Parathyroid adenoma (tissue), 2 donors: ENCODE data around the gene PRRC2B.

ENCODE experiments used
- H2AFZ ChIP-seq: fragments of 300-600 bp; sonication (generic); one replicate; pipeline ENCODE4 v1.7.0; 2017; ENCODE audit warnings: antibody characterized with exemption, mild to moderate bottlenecking
- H3K27ac ChIP-seq: fragments of 300-600 bp; sonication (generic); one replicate; pipeline ENCODE4 v1.7.0; 2017
- H3K27me3 ChIP-seq: fragments of 300-600 bp; sonication (generic); one replicate; pipeline ENCODE4 v1.7.0; 2017; ENCODE audit warnings: low read length; ENCODE audit not compliant: control insufficient read depth, insufficient read depth
- H3K36me3 ChIP-seq: fragments of 300-600 bp; sonication (generic); one replicate; pipeline ENCODE4 v1.7.0; 2017; ENCODE audit warnings: low read length; ENCODE audit not compliant: control insufficient read depth, insufficient read depth
- H3K4me1 ChIP-seq: fragments of 300-600 bp; sonication (generic); one replicate; pipeline ENCODE4 v1.7.0; 2017; ENCODE audit warnings: control low read depth
- H3K4me2 ChIP-seq: fragments of 300-600 bp; sonication (generic); one replicate; pipeline ENCODE4 v1.7.0; 2017; ENCODE audit warnings: low read length
- H3K4me3 ChIP-seq: fragments of 300-600 bp; sonication (generic); one replicate; pipeline ENCODE4 v1.7.0; 2017; ENCODE audit warnings: low read depth, low read length
- H3K79me2 ChIP-seq: fragments of 300-600 bp; sonication (generic); one replicate; pipeline ENCODE4 v1.7.0; 2017; ENCODE audit warnings: control low read depth
- H3K9ac ChIP-seq: fragments of 300-600 bp; sonication (generic); one replicate; pipeline ENCODE4 v1.7.0; 2017; ENCODE audit warnings: mild to moderate bottlenecking
- H3K9me3 ChIP-seq: fragments of 300-600 bp; sonication (generic); one replicate; pipeline ENCODE4 v1.7.0; 2017; ENCODE audit warnings: low read length; ENCODE audit not compliant: control insufficient read depth
- CTCF ChIP-seq: fragments of 300-600 bp; sonication (generic); IDR thresholded peaks from one replicate; pipeline ENCODE4 v1.7.0; 2017; ENCODE audit warnings: antibody characterized with exemption, mild to moderate bottlenecking
- donor health status: primary hyperparathyroidism.

PRRC2B gene

DNA sequence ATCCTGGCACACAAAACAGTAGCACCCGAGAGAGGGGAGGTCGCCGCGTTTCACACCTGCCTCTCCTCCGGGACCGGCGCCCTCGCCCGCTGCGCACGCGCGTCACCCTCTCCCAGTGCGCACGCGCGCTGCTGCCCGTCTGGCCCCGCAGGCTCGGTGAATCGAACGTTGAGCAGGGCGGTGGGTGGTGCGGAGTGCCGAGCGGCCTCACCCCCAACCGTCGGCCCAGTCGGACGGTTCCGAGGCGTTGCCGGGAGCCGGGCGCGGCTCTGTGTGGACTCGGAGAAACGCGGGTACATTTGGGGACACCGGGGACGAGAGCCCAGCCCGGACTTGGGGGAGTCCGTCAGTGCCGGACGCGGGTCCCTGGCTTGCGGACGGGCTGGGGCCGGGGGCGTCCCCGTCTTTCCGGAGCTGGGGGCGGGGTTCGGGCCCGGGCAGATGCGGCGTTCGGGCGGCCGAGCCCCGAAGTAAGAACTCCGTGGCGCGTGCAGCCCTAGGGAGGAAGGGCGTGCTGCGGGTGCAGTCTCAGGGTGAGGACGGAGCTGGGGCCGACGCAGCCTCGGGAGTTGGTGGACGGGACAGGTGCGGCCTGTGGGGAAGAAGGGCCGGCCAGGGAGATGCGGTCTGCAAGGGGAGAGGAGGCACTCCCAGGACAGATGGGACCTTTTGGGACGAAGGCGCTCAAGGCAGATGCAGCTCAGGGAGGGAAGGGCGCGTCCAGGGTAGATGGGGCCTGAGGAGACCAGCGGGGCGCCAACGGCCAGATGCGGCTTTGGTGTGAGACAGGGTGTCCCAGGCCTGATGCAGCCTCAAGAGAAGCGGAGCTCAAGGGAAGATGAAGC, 109.1 kb downstream of the PRRC2B start, which contains the start of gene POMT1:
TSS of gene POMT1 (plus strand) at position 138 of the 845 bp plus-strand sequence. CDS start 1,301 bp downstream, outside the sequence.
- Histone ChIP-seq H3K9ac (no peak within 1 kb of the TSS), H2AFZ (peak within 1 kb of the TSS; percentile 92), H3K27me3 (no peaks in the 10 kb centered on the region), H3K27ac (no peak within 1 kb of the TSS), H3K4me2 (peak within 1 kb of the TSS; percentile 92), H3K79me2 (peaks cover 2% of the 10 kb centered on the region), H3K4me1 (peaks cover 2% of the 10 kb centered on the region), H3K9me3 (no peaks in the 10 kb centered on the region), H3K4me3 (peak within 1 kb of the TSS; percentile 95), H3K36me3 (no peaks in the 10 kb centered on the region)
- TF ChIP-seq CTCF: no peak

DNA sequence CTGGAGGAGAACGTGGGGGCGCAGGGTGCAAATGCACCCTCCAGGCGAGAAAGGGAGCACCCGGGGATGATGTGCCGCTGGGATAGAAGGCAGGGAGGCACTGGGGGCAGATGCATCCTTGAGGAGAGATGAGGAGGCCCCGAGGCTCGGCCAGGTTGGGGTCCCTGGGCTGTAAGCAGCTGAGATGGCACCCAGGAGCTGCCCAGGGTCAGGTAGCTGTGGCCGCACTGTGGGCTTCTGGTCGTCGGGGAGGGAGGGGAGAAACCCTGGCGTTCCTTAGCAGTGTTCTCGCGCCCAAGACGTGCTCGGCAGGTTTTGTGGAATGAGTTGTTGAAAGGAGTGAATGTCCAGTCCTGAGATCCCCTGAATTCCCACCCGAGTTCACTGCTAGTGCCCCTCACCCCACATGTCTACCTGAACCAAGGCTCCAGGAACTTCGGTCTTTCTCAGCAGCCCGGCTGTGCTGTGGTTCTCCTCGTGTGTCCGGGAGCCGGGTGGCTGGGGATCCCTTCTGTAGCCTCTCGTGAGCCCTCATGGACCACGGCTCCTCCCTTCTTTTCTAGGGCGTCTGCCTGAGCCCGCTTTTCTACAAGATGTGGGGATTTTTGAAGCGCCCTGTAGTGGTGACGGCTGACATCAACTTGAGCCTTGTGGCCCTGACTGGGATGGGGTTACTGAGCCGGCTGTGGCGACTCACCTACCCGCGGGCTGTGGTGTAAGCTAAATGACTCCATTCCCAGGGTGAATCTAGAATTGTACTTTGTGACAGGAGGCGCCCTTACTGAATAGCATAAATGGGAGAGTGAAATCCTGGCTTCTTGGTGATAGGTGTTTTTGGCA, 110.0 kb downstream of the PRRC2B start:
- Histone ChIP-seq H3K27me3 (no peaks in the 10 kb centered on the region), H3K4me1 (peaks cover 2% of the 10 kb centered on the region), H3K9me3 (no peaks in the 10 kb centered on the region), H3K4me2 (peak overlapping the region; percentile 92), H3K36me3 (no peaks in the 10 kb centered on the region), H3K27ac (no peak overlapping the region), H3K9ac (no peak overlapping the region), H3K4me3 (peak overlapping the region; percentile 95), H3K79me2 (peaks cover 2% of the 10 kb centered on the region), H2AFZ (peak overlapping the region; percentile 92)
- TF ChIP-seq CTCF: no peak

- Histone ChIP-seq H3K9ac (no peak overlapping the region), H3K4me3 (no peak overlapping the region), H3K79me2 (peaks cover 2% of the 10 kb centered on the region), H3K36me3 (no peaks in the 10 kb centered on the region), H3K27ac (no peak overlapping the region), H3K9me3 (no peaks in the 10 kb centered on the region), H3K4me1 (peaks cover 2% of the 10 kb centered on the region), H3K4me2 (no peak overlapping the region), H3K27me3 (no peaks in the 10 kb centered on the region), H2AFZ (no peak overlapping the region)
- no peak for TF ChIP-seq CTCF
These were observed 111.1 kb downstream of the PRRC2B start for GRCh38 chr9:131505012-131505411.

DNA sequence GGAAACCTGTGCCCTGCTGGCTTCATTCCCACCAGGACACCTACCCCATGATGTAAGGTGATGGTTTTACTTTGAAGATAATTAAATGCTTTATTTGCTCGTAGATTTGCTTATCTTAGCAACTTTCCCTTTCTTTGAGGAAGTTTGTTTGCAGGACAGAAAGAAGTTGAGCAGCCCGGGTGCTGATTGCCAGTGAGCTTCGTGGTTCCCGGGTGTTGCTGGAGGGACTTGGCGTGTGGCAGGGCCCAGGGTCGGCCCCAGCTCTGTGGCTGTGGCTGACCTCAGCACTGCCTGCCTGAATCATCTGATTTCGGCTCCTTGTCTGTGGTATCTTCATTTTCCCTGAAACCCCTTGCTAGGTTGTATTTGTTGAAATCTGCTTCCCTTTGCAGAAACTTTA, 117.5 kb downstream of the PRRC2B start:
- Histone ChIP-seq H3K9ac (no peak overlapping the region), H3K4me2 (no peak overlapping the region), H3K4me3 (no peak overlapping the region), H3K79me2 (no peaks in the 10 kb centered on the region), H3K4me1 (no peaks in the 10 kb centered on the region), H3K9me3 (no peaks in the 10 kb centered on the region), H2AFZ (no peak overlapping the region), H3K36me3 (no peaks in the 10 kb centered on the region), H3K27ac (no peak overlapping the region), H3K27me3 (no peaks in the 10 kb centered on the region)
- TF ChIP-seq CTCF: no peak
